ENCODE measurements around the gene BABAM2. TPM values are rescaled to one million over a fixed set of nuclear protein-coding genes. Genes with fewer than 3 reads are reported as not detected.
A peak's percentile ranks its signal among the peaks of the same experiment; 100 is the strongest.

Gene BABAM2
- total and polyA plus RNA-seq, 2 of the 4 experiments (the other 2 are of a cell fraction), result 20.9 to 23.1 TPM

GRCh38 chr2:28322981-28323396 lies 432.5 kb downstream of the BABAM2 start:
- peak; percentile 79 for DNase-seq

More at GRCh38 chr2:28322981-28323396, 432.5 kb downstream of the BABAM2 start:
- Histone ChIP-seq H3K9me3 (ENCODE audit: control insufficient read depth, insufficient read depth, low read length) (no peaks in the 10 kb centered on the region), H2BK15ac (ENCODE audit: low read depth, low read length) (no peak overlapping the region), H4K91ac (ENCODE audit: insufficient read depth, low read depth, low read length) (no peak overlapping the region), H2BK20ac (ENCODE audit: low read depth, low read length) (no peak overlapping the region), H2AK5ac (ENCODE audit: low read depth, low read length) (no peak overlapping the region), H3K27me3 (ENCODE audit: control insufficient read depth, insufficient read depth, low read length) (no peaks in the 10 kb centered on the region), H3K9me1 (ENCODE audit: insufficient read depth, low read length) (peaks cover 13% of the 10 kb centered on the region), H4K20me1 (ENCODE audit: insufficient read depth, low read length) (no peaks in the 10 kb centered on the region), H4K8ac (ENCODE audit: low read depth in 2 of 2, low read length in 2 of 2) (no peak overlapping the region), H3K14ac (replicated peaks; ENCODE audit: low read depth, low read length) (no peak overlapping the region; the same call in 1 of the 2 replicates), H3K18ac (ENCODE audit: low read depth, low read length) (no peak overlapping the region; the same call in 1 of the 2 replicates), H4K5ac (ENCODE audit: low read depth, low read length) (no peak overlapping the region; the same call in 1 of the 2 replicates), H2BK5ac (ENCODE audit: low read depth, low read length, poor library complexity, severe bottlenecking) (no peak overlapping the region), H3K4me2 (ENCODE audit: low read depth, low read length) (no peak overlapping the region), H3K4me1 (ENCODE audit: control insufficient read depth, insufficient read depth, low read length) (peaks cover 28% of the 10 kb centered on the region), H3K27ac (ENCODE audit: insufficient read depth, low read length) (no peak overlapping the region), H2AK9ac (replicated peaks; ENCODE audit: low read depth, low read length, poor library complexity) (no peak overlapping the region), H3K23ac (ENCODE audit: low read depth, low read length) (no peak overlapping the region), H2AFZ (replicated peaks; ENCODE audit: low read length, poor library complexity) (no peak overlapping the region), H3K4ac (ENCODE audit: low read depth, low read length) (no peak overlapping the region), H3K79me1 (ENCODE audit: low read depth in 1 of 2, low read length in 2 of 2) (no peaks in the 10 kb centered on the region), H2BK120ac (ENCODE audit: low read depth, low read length) (no peak overlapping the region), H3K36me3 (ENCODE audit: control insufficient read depth, insufficient read depth, low read length) (no peaks in the 10 kb centered on the region), H3K56ac (ENCODE audit: extremely low read depth, insufficient read depth, low read length) (no peak overlapping the region), H3K4me3 (ENCODE audit: insufficient read depth, low read depth, low read length) (no peak overlapping the region), H3K9ac (ENCODE audit: low read depth, low read length) (no peak overlapping the region)
- CTCF ChIA-PET, result no interaction called here
- in situ Hi-C loops (cut with MboI; ENCODE audit: low sequenced_read_pairs), result no loop called here
- POLR2A ChIA-PET (ENCODE audit: unreplicated experiment), result no interaction called here
- dilution Hi-C loops (cut with HindIII; ENCODE audit: low sequenced_read_pairs, unreplicated experiment), result no loop called here
- no TSS peak for BruUV-seq (replicated peaks)
- ATAC-seq (ENCODE audit: low read depth), result 0 out of 2 replicates have a peak, but pooled peaks have one; percentile 25
- WGBS, 2 experiments (ENCODE audit: extremely low coverage in 2 of 2, insufficient read length in 1 of 2), result no CpG with 5 or more reads among the region's 6 CpGs
- TF ChIP-seq SMC3 (IDR thresholded peaks at IDR 0.05; ENCODE audit: low read depth, low read length) (no peak), MXI1 (IDR thresholded peaks at IDR 0.05; ENCODE audit: borderline replicate concordance, low read depth, low read length) (no peak), NFE2L2 (IDR thresholded peaks at IDR 0.05; ENCODE audit: low read depth, low read length) (no peak), BHLHE40 (IDR thresholded peaks at IDR 0.05; ENCODE audit: low read depth, low read length) (peak; percentile 50; the same call in 1 of the 2 replicates), RFX5 (IDR thresholded peaks at IDR 0.05; ENCODE audit: low read depth, low read length) (no peak)
- intact Hi-C loops (cut with micrococcal nuclease), result no loop called here
